WERI-Rb-1 (cell line): ENCODE measurements around the gene ASCL5.

Experiments
- DNase-seq: peaks from one replicate; pipeline ENCODE4 v3.0.0-alpha.2; 2020
- H3K27ac ChIP-seq: fragments of 250-450 bp; sonication (Bioruptor Pico); 2 replicates; pipeline ENCODE4 v1.5.1; 2020; ENCODE audit warnings: mild to moderate bottlenecking, moderate library complexity
- H3K27me3 ChIP-seq: fragments of 250-450 bp; sonication (Bioruptor Pico); 2 replicates; pipeline ENCODE4 v1.5.1; 2021; ENCODE audit warnings: mild to moderate bottlenecking, low read depth, moderate library complexity; ENCODE audit not compliant: insufficient read depth, severe bottlenecking
- H3K36me3 ChIP-seq: fragments of 250-450 bp; sonication (Bioruptor Pico); 2 replicates; pipeline ENCODE4 v1.5.1; 2020; ENCODE audit warnings: mild to moderate bottlenecking, moderate library complexity
- H3K4me3 ChIP-seq: 2 replicates; pipeline ENCODE4 v1.5.1; 2011; ENCODE audit warnings: low read depth, mild to moderate bottlenecking, control low read depth, low read length
- H3K9me3 ChIP-seq: fragments of 250-450 bp; sonication (Bioruptor Pico); 2 replicates; pipeline ENCODE4 v1.5.1; 2021; ENCODE audit warnings: mild to moderate bottlenecking, moderate library complexity; ENCODE audit not compliant: severe bottlenecking
- TF ChIP-seq, protein P1 (sequence below): IDR thresholded peaks from 2 replicates; pipeline ENCODE4 v1.5.1; 2011; ENCODE audit warnings: low read depth, mild to moderate bottlenecking, control low read depth, inconsistent platforms, low read length

Gene ASCL5

DNA sequence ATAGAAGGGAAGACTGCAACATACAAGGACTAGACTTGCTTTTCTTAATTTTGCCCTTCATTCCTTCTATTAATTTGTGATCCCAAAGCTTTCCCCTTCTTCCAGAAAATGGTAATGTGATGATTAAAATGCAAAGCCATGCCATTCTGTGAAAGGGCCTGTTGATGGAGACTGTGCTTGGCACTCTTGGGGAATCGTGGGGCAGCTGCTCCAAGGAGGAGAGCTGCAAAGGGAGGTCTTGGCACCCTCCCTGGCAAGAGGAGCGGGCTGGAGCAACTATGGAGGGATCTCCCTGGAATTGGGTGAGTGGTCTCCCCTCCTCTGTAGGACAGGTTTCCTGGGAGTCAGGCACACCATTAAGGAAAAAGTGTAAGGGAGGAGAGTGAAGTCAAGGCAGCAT lies 31.4 kb downstream of the ASCL5 start:
- no peaks in the 10 kb centered on the region for H3K9me3 ChIP-seq
- H3K27me3 ChIP-seq, result no peaks in the 10 kb centered on the region
- no peak overlapping the region for H3K27ac ChIP-seq
- DNase-seq, result no peak
- no peaks in the 10 kb centered on the region for H3K36me3 ChIP-seq
- H3K4me3 ChIP-seq, result no peak overlapping the region
- TF ChIP-seq, protein P1, sequence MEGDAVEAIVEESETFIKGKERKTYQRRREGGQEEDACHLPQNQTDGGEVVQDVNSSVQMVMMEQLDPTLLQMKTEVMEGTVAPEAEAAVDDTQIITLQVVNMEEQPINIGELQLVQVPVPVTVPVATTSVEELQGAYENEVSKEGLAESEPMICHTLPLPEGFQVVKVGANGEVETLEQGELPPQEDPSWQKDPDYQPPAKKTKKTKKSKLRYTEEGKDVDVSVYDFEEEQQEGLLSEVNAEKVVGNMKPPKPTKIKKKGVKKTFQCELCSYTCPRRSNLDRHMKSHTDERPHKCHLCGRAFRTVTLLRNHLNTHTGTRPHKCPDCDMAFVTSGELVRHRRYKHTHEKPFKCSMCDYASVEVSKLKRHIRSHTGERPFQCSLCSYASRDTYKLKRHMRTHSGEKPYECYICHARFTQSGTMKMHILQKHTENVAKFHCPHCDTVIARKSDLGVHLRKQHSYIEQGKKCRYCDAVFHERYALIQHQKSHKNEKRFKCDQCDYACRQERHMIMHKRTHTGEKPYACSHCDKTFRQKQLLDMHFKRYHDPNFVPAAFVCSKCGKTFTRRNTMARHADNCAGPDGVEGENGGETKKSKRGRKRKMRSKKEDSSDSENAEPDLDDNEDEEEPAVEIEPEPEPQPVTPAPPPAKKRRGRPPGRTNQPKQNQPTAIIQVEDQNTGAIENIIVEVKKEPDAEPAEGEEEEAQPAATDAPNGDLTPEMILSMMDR, result no peak

- TF ChIP-seq, protein P1, result no peak
- no peak overlapping the region for H3K4me3 ChIP-seq
- no peaks in the 10 kb centered on the region for H3K9me3 ChIP-seq
- no peak overlapping the region for H3K27ac ChIP-seq
- peak; percentile 73 for DNase-seq
- no peaks in the 10 kb centered on the region for H3K36me3 ChIP-seq
- H3K27me3 ChIP-seq, result no peaks in the 10 kb centered on the region
Measured at GRCh38 chr1:201094832-201095231, 32.2 kb downstream of the ASCL5 start.

DNA sequence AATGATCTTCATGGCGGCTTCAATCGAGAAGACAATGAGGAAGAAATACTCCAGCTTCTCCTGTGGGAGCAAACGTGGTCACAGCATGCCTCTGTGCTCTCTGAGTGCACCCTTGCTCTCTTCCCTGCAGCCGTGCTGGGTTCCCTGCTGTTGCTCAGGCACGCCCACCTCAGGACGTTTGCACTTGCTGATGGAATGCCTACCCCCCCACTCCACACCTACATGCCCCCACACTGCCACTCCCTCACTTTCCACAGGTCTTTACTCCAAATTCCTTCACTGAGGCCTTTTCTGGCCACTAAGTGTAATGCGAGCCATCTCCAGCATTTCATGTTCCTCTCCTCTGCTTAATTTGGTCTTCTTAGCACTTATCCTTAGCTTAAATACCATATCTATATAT lies 33.0 kb downstream of the ASCL5 start:
- H3K9me3 ChIP-seq, result no peaks in the 10 kb centered on the region
- H3K4me3 ChIP-seq, result no peak overlapping the region
- TF ChIP-seq, protein P1, result no peak
- no peak for DNase-seq
- H3K27me3 ChIP-seq, result no peaks in the 10 kb centered on the region
- no peak overlapping the region for H3K27ac ChIP-seq
- no peaks in the 10 kb centered on the region for H3K36me3 ChIP-seq

- no peak overlapping the region for H3K27ac ChIP-seq
- no peaks in the 10 kb centered on the region for H3K27me3 ChIP-seq
- no peak for DNase-seq
- H3K4me3 ChIP-seq, result no peak overlapping the region
- H3K36me3 ChIP-seq, result no peaks in the 10 kb centered on the region
- TF ChIP-seq, protein P1, result no peak
- H3K9me3 ChIP-seq, result no peaks in the 10 kb centered on the region
Measured at GRCh38 chr1:201093561-201093960, 33.4 kb downstream of the ASCL5 start.

GRCh38 chr1:201092738-201093137 lies 34.2 kb downstream of the ASCL5 start:
- no peaks in the 10 kb centered on the region for H3K9me3 ChIP-seq
- no peak overlapping the region for H3K4me3 ChIP-seq
- DNase-seq, result no peak
- no peaks in the 10 kb centered on the region for H3K36me3 ChIP-seq
- H3K27me3 ChIP-seq, result no peaks in the 10 kb centered on the region
- TF ChIP-seq, protein P1, result no peak
- no peak overlapping the region for H3K27ac ChIP-seq

GRCh38 chr1:201091256-201091655 lies 35.7 kb downstream of the ASCL5 start:
- Histone ChIP-seq H3K36me3 (no peaks in the 10 kb centered on the region), H3K27me3 (no peaks in the 10 kb centered on the region), H3K4me3 (no peak overlapping the region), H3K27ac (no peak overlapping the region), H3K9me3 (no peaks in the 10 kb centered on the region)
- TF ChIP-seq, protein P1, result no peak
- no peak for DNase-seq
